Hepatocyte (in vitro differentiated cells): ENCODE results near the gene EPAS1.
A peak's percentile ranks its signal among the peaks of the same experiment; 100 is the strongest.

Experiments
- CTCF ChIP-seq: fragments of 200-600 bp; sonication (generic); IDR thresholded peaks from 2 replicates; pipeline ENCODE4 v1.5.1; 2016; ENCODE audit warnings: antibody characterized with exemption, mild to moderate bottlenecking; ENCODE audit not compliant: poor library complexity
- EZH2 ChIP-seq: fragments of 200-600 bp; sonication (generic); IDR thresholded peaks from 2 replicates; pipeline ENCODE4 v1.6.1; 2016; ENCODE audit warnings: antibody characterized with exemption, mild to moderate bottlenecking, borderline replicate concordance
- EZH2phosphoT487 ChIP-seq: fragments of 200-600 bp; sonication (generic); IDR thresholded peaks from one replicate; pipeline ENCODE4 v1.6.1; 2018; ENCODE audit warnings: antibody characterized with exemption, mild to moderate bottlenecking, low read depth, moderate library complexity; ENCODE audit not compliant: unreplicated experiment, severe bottlenecking

- no peak for TF ChIP-seq EZH2
- TF ChIP-seq CTCF: no peak
- peak; percentile 93 for TF ChIP-seq EZH2phosphoT487
Measured at GRCh38 chr2:46379213-46380037, 82.2 kb downstream of the EPAS1 start.
